Upper lobe of left lung (tissue), 4 donors: ENCODE measurements around the gene USP34.

Experiments used
- EP300 ChIP-seq, 4 donors: sonication (generic); formaldehyde crosslinking; IDR thresholded peaks; one replicate each; pipeline ENCODE4 v1.5.1; 2017; ENCODE audit warnings: antibody characterized with exemption in 4 of 4, control low read depth in 2 of 4
- POLR2A ChIP-seq, 4 donors: fragments of 450-650 bp; IDR thresholded peaks; one replicate each; pipeline ENCODE4 v1.5.1; 2016 to 2017; ENCODE audit warnings: antibody characterized with exemption in 4 of 4, mild to moderate bottlenecking in 2 of 4
- POLR2AphosphoS5 ChIP-seq, 2 donors: sonication (generic); formaldehyde crosslinking; IDR thresholded peaks; one replicate each; pipeline ENCODE4 v1.5.1; 2017; ENCODE audit warnings: antibody characterized with exemption in 2 of 2
- TF ChIP-seq, protein P1 (sequence below), 6 experiments: fragments of 450-650 bp in 4 of 6; fragments of 200-600 bp in 2 of 6; sonication (generic) in 2 of 6; IDR thresholded peaks; one replicate each; pipeline ENCODE4 v1.5.1; 2016 to 2019; ENCODE audit warnings: antibody characterized with exemption in 6 of 6

DNA sequence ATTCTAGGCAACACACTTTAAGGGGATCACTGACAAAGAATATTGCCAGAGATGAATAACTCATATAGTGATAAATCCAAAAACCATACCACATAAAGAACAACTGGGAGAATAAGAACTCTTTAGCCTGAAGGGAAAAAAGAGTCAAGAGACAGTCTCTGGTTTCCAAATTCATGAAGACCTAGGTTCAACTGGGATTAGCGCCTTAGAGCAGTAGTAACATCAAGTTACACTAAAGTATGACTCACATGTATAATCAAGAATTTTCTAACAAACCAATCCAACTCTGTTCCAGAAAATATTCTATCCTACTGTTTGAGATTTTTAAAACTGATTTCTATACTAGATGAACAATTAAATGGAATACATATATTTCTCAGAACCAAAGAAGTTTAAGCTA is 93.8 kb downstream of the USP34 start:
- TF ChIP-seq, protein P1, sequence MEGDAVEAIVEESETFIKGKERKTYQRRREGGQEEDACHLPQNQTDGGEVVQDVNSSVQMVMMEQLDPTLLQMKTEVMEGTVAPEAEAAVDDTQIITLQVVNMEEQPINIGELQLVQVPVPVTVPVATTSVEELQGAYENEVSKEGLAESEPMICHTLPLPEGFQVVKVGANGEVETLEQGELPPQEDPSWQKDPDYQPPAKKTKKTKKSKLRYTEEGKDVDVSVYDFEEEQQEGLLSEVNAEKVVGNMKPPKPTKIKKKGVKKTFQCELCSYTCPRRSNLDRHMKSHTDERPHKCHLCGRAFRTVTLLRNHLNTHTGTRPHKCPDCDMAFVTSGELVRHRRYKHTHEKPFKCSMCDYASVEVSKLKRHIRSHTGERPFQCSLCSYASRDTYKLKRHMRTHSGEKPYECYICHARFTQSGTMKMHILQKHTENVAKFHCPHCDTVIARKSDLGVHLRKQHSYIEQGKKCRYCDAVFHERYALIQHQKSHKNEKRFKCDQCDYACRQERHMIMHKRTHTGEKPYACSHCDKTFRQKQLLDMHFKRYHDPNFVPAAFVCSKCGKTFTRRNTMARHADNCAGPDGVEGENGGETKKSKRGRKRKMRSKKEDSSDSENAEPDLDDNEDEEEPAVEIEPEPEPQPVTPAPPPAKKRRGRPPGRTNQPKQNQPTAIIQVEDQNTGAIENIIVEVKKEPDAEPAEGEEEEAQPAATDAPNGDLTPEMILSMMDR (IDR thresholded peaks at IDR 0.05): no peak
- TF ChIP-seq POLR2A (IDR thresholded peaks at IDR 0.05) (no peak), EP300 (IDR thresholded peaks at IDR 0.05) (no peak), POLR2AphosphoS5 (IDR thresholded peaks at IDR 0.05) (no peak)
